Nephron (organoid): ENCODE data around the gene PGF.
A peak's percentile ranks its signal among the peaks of the same experiment; 100 is the strongest.

Experiments
- H3K27ac Mint-ChIP-seq, 3 experiments: 2 replicates each; pipeline ENCODE4 v1.8.0; 2020; ENCODE audit warnings: mixed read lengths in 3 of 3, mild to moderate bottlenecking in 2 of 3, moderate library complexity in 1 of 3
- H3K27me3 Mint-ChIP-seq: 2 replicates; pipeline ENCODE4 v1.8.0; 2021; ENCODE audit warnings: low read depth, mild to moderate bottlenecking, moderate library complexity, mixed read lengths
- H3K36me3 Mint-ChIP-seq: 2 replicates; pipeline ENCODE4 v1.8.0; 2020; ENCODE audit warnings: low read depth, mixed read lengths
- H3K4me1 Mint-ChIP-seq: 2 replicates; pipeline ENCODE4 v1.8.0; 2020; ENCODE audit warnings: mixed read lengths
- H3K4me3 Mint-ChIP-seq, 3 experiments: 2 replicates each; pipeline ENCODE4 v1.8.0; 2020; ENCODE audit warnings: mild to moderate bottlenecking in 3 of 3, mixed read lengths in 3 of 3, moderate library complexity in 2 of 3
- H3K9me3 Mint-ChIP-seq: 2 replicates; pipeline ENCODE4 v1.8.0; 2020; ENCODE audit warnings: mixed read lengths
- TF ChIP-seq, protein P1 (sequence below), 3 experiments: fragments of 200-600 bp; sonication (generic); IDR thresholded peaks; one replicate each; pipeline ENCODE4 v1.5.0; 2021; ENCODE audit warnings: antibody characterized with exemption in 3 of 3; ENCODE audit not compliant: unreplicated experiment in 3 of 3

PGF gene

GRCh38 chr14:74905595-74906142, 49.7 kb downstream of the PGF start:
- H3K27ac Mint-ChIP-seq: peak overlapping the region in 1 of 3 experiments; percentile 56
- H3K9me3 Mint-ChIP-seq: no peaks in the 10 kb centered on the region
- H3K4me1 Mint-ChIP-seq: peaks cover 13% of the 10 kb centered on the region
- TF ChIP-seq, protein P1, sequence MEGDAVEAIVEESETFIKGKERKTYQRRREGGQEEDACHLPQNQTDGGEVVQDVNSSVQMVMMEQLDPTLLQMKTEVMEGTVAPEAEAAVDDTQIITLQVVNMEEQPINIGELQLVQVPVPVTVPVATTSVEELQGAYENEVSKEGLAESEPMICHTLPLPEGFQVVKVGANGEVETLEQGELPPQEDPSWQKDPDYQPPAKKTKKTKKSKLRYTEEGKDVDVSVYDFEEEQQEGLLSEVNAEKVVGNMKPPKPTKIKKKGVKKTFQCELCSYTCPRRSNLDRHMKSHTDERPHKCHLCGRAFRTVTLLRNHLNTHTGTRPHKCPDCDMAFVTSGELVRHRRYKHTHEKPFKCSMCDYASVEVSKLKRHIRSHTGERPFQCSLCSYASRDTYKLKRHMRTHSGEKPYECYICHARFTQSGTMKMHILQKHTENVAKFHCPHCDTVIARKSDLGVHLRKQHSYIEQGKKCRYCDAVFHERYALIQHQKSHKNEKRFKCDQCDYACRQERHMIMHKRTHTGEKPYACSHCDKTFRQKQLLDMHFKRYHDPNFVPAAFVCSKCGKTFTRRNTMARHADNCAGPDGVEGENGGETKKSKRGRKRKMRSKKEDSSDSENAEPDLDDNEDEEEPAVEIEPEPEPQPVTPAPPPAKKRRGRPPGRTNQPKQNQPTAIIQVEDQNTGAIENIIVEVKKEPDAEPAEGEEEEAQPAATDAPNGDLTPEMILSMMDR (IDR thresholded peaks at IDR 0.05; ENCODE audit: unreplicated experiment in 3 of 3): peak; percentile 82 to 87 (median 86)
- peaks cover 30% of the 10 kb centered on the region for H3K36me3 Mint-ChIP-seq
- H3K27me3 Mint-ChIP-seq: no peaks in the 10 kb centered on the region
- no peak overlapping the region for H3K4me3 Mint-ChIP-seq

DNA sequence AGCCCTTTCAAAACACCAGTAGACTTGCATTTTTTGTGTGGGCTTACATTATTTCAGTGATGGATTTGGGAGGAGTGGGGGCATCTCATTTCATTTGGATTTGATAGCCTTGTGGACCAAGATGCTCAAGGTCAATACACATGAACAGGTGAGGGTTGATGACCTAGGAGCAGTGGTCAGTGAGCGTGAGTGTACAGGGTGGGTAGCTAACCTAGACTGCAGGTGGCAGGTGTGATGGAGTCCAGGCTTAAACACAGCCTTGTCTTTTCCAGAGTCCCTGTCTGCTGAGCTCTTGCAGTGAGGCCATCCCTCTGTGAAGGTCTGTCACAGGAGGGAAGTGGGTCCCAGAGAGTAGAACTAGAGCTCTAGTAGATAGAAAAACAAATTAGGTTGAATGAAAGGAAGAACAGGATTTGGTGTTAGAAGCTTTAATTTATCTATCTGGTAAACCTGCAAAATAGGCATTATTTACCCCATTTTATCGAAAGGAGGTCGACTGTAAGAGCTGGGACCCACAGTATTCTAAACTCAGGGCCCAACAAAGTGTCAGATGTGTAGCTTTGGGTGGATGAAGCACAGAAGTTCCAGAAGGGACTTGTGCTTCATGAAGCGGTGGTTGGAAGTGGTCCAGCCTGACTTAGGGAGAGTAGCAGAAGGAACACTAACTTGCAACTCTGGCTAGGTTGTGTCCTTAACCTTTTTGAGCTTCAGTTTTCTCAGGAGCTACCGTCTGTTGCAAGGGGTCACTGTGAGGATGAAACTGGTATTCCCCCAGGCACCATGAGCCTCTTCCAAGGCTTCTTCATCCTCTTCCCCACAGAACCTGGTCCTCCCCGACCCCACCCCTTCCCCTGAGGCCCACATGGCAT, 50.5 kb downstream of the PGF start:
- H3K36me3 Mint-ChIP-seq: peaks cover 38% of the 10 kb centered on the region
- H3K4me1 Mint-ChIP-seq: peaks cover 13% of the 10 kb centered on the region
- TF ChIP-seq, protein P1 (IDR thresholded peaks at IDR 0.05; ENCODE audit: unreplicated experiment in 3 of 3): no peak
- H3K9me3 Mint-ChIP-seq: no peaks in the 10 kb centered on the region
- H3K4me3 Mint-ChIP-seq: no peak overlapping the region
- H3K27me3 Mint-ChIP-seq: no peaks in the 10 kb centered on the region
- peak overlapping the region in 1 of 3 experiments; percentile 0 for H3K27ac Mint-ChIP-seq

DNA sequence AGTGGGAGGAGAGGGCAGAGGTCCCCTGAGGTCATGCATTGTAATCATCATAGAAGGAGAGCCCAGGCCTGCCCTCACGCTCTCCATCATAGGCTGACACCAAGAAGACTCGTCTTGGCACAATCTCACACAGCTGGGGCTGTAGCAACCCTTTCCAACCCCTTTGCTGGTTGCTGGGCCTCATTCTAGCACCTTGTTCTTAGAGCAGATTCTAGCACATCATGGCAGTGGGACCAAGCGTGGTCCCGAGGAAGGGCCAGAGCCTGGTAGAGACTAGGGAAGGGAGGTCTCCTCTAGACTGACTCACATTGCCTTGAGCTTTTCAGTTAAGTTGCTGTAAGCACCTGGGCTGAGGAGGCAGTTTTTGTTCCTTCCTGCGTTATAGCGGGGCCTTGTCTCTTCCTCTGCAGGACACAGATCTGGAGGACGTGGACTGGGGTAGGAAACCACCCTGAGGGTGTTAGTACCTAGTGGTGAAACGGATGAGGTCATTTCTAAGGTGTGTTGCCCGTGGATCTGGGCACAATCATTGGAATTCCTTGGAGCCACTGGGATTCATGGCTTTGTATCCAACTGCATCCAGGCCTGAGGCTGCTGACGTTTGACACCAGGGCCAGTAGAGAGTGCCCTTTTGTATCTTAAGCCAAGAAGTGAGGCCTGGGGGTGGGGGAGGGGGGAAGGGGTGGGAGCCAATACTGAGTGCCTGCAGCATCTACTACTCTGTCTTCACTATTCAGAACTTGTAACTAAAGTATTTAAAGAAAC, 52.3 kb downstream of the PGF start:
- no peak overlapping the region for H3K4me3 Mint-ChIP-seq
- H3K4me1 Mint-ChIP-seq: peaks cover 8% of the 10 kb centered on the region
- no peaks in the 10 kb centered on the region for H3K27me3 Mint-ChIP-seq
- H3K9me3 Mint-ChIP-seq: no peaks in the 10 kb centered on the region
- H3K27ac Mint-ChIP-seq: no peak overlapping the region
- TF ChIP-seq, protein P1 (IDR thresholded peaks at IDR 0.05; ENCODE audit: unreplicated experiment in 3 of 3): no peak
- H3K36me3 Mint-ChIP-seq: peaks cover 55% of the 10 kb centered on the region

DNA sequence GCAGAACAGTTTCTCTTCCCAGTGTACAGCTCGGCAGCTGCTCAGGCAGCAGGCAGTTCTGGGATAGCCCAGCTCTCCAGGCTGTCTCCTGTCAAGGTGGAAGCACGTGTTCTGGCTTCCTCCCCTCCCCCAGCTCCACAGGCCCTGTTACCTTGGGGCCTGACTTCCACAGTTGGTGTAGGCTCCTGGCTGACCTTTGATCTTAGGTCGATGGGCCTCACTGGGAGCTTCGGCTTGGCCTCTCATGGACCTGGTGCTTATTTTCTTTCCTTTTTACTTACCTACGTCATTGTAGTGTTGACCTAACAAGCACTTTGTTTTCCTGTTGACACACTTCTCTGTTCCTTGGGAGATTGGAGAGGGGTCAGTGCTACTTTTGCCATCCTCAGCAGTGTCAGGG, 56.7 kb downstream of the PGF start:
- TF ChIP-seq, protein P1 (IDR thresholded peaks at IDR 0.05; ENCODE audit: unreplicated experiment in 3 of 3): no peak
- Mint-ChIP-seq H3K27me3 (no peaks in the 10 kb centered on the region), H3K36me3 (peaks cover 90% of the 10 kb centered on the region), H3K9me3 (no peaks in the 10 kb centered on the region), H3K4me1 (no peaks in the 10 kb centered on the region), H3K27ac (no peak overlapping the region), H3K4me3 (no peak overlapping the region)

DNA sequence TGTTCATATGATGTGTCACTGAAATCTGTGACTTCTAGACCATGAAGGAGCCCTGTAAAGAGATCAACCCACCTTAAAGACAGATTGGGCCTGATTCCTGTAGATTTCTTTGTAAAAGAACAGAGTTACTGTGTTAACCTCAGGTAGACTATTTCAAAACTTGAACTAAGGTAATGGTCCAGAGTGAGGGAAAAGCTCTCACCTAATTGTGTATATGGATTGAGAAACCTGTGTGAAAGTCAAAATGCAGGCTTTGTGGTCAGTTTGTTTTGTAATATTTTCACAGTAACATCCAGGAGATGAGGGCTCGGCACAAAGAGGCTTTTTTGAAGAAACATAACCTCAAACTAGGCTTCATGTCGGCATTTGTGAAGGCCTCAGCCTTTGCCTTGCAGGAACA, 57.3 kb downstream of the PGF start:
- Mint-ChIP-seq H3K27me3 (no peaks in the 10 kb centered on the region), H3K4me3 (no peak overlapping the region), H3K9me3 (no peaks in the 10 kb centered on the region), H3K36me3 (peaks cover 94% of the 10 kb centered on the region), H3K27ac (no peak overlapping the region), H3K4me1 (no peaks in the 10 kb centered on the region)
- TF ChIP-seq, protein P1 (IDR thresholded peaks at IDR 0.05; ENCODE audit: unreplicated experiment in 3 of 3): no peak
